Mesendoderm (in vitro differentiated cells): ENCODE measurements around the gene SLC22A7.

Source experiments
- DNase-seq: peaks from one replicate; pipeline ENCODE4 v3.0.0; 2013
- H2AK5ac ChIP-seq: 2 replicates; pipeline ENCODE4 v1.6.1; 2013; ENCODE audit warnings: low read length, inconsistent platforms
- H2BK120ac ChIP-seq: 2 replicates; pipeline ENCODE4 v1.6.1; 2013; ENCODE audit warnings: low read depth, mild to moderate bottlenecking, low read length, moderate library complexity, mixed read lengths
- H2BK15ac ChIP-seq: replicated peaks from 2 replicates; pipeline ENCODE4 v1.6.1; 2013; ENCODE audit warnings: low read depth, mild to moderate bottlenecking, moderate library complexity
- H2BK5ac ChIP-seq: 2 replicates; pipeline ENCODE4 v1.6.1; 2013; ENCODE audit warnings: low read length, inconsistent platforms
- H3K18ac ChIP-seq: 2 replicates; pipeline ENCODE4 v1.6.1; 2013; ENCODE audit warnings: mild to moderate bottlenecking, low read length, mixed read lengths
- H3K23ac ChIP-seq: one replicate; pipeline ENCODE4 v1.6.1; 2013; ENCODE audit warnings: low read length
- H3K27ac ChIP-seq: 2 replicates; pipeline ENCODE4 v1.5.1; 2013; ENCODE audit warnings: low read depth, mild to moderate bottlenecking, inconsistent platforms, low read length, moderate library complexity
- H3K27me3 ChIP-seq: 2 replicates; pipeline ENCODE4 v1.6.1; 2013; ENCODE audit warnings: low read length, control low read depth, mild to moderate bottlenecking, inconsistent platforms; ENCODE audit not compliant: insufficient read depth, poor library complexity
- H3K36me3 ChIP-seq: 2 replicates; pipeline ENCODE4 v1.6.1; 2013; ENCODE audit warnings: low read length, inconsistent platforms; ENCODE audit not compliant: control insufficient read depth, insufficient read depth
- H3K4ac ChIP-seq: one replicate; pipeline ENCODE4 v1.6.1; 2013; ENCODE audit warnings: low read depth, mild to moderate bottlenecking, low read length, moderate library complexity
- H3K4me1 ChIP-seq: 2 replicates; pipeline ENCODE4 v1.6.1; 2013; ENCODE audit warnings: low read depth, low read length, inconsistent platforms; ENCODE audit not compliant: control insufficient read depth
- H3K4me2 ChIP-seq: 2 replicates; pipeline ENCODE4 v1.6.1; 2013; ENCODE audit warnings: low read length
- H3K4me3 ChIP-seq: 2 replicates; pipeline ENCODE4 v1.5.1; 2013; ENCODE audit warnings: mild to moderate bottlenecking, low read length
- H3K56ac ChIP-seq: one replicate; pipeline ENCODE4 v1.6.1; 2013; ENCODE audit warnings: low read length
- H3K79me1 ChIP-seq: 2 replicates; pipeline ENCODE4 v1.6.1; 2013; ENCODE audit warnings: low read length, inconsistent platforms
- H3K79me2 ChIP-seq: 2 replicates; pipeline ENCODE4 v1.6.1; 2013; ENCODE audit warnings: mild to moderate bottlenecking, low read length; ENCODE audit not compliant: control insufficient read depth, insufficient read depth
- H3K9ac ChIP-seq: 2 replicates; pipeline ENCODE4 v1.6.1; 2013; ENCODE audit warnings: low read length, inconsistent platforms
- H4K5ac ChIP-seq: one replicate; pipeline ENCODE4 v1.6.1; 2013; ENCODE audit warnings: low read length
- H4K8ac ChIP-seq: one replicate; pipeline ENCODE4 v1.6.1; 2013; ENCODE audit warnings: low read depth, mild to moderate bottlenecking, control low read depth, low read length, moderate library complexity
- WGBS: extraction: QIAGEN DNeasy Blood & Tissue Kit; methylation state at CpG from one replicate; pipeline ENCODE4 v1.1.7; 2013; ENCODE audit warnings: low lambda C conversion rate, missing lambda C conversion rate; ENCODE audit not compliant: insufficient coverage; ENCODE audit errors: extremely low coverage; 5-methylcytosine and 5-hydroxymethylcytosine counted together

SLC22A7 gene

DNA sequence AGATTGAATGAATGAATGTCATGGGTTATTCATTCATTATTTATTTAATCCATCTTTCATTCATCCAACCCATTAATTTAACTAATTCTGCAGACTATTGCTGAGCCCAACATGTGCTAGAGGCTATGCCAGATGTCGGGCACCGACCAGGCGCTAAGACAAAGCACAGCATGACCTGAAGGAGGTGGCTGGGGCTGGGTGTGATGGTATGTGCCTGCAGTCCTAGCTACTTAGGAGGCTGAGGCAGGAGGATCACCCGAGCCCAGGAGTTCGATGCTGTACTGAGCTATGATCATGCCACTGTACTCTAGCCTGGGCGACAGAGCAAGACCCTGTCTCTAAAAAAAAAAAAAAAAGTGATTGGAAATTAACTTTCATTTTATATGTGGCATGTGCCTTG lies 5.7 kb upstream of the SLC22A7 start:
- H4K5ac ChIP-seq, result no peak overlapping the region
- no peak overlapping the region for H4K8ac ChIP-seq

GRCh38 chr6:43292763-43293318 lies 5.2 kb upstream of the SLC22A7 start:
- Histone ChIP-seq H3K36me3 (no peaks in the 10 kb centered on the region), H3K4me2 (no peak overlapping the region), H3K4ac (no peak overlapping the region), H2AK5ac (no peak overlapping the region), H4K8ac (no peak overlapping the region), H3K23ac (no peak overlapping the region), H2BK15ac (no peak overlapping the region), H2BK5ac (no peak overlapping the region), H3K9ac (no peak overlapping the region), H4K5ac (no peak overlapping the region), H3K4me1 (no peaks in the 10 kb centered on the region), H3K4me3 (no peak overlapping the region), H3K79me1 (no peaks in the 10 kb centered on the region), H3K27me3 (no peaks in the 10 kb centered on the region), H2BK120ac (no peak overlapping the region), H3K18ac (no peak overlapping the region), H3K27ac (no peak overlapping the region), H3K56ac (no peak overlapping the region), H3K79me2 (no peaks in the 10 kb centered on the region)
- DNase-seq, result no peak
- WGBS, result no CpG with 5 or more reads among the region's 5 CpGs

More for the DNA sequence above, 5.7 kb upstream of the SLC22A7 start:
- Histone ChIP-seq H3K9ac (no peak overlapping the region), H2BK5ac (no peak overlapping the region), H3K18ac (no peak overlapping the region), H3K23ac (no peak overlapping the region), H3K27me3 (no peaks in the 10 kb centered on the region), H3K36me3 (no peaks in the 10 kb centered on the region), H3K4me2 (no peak overlapping the region), H3K4ac (no peak overlapping the region), H3K79me1 (no peaks in the 10 kb centered on the region), H3K27ac (no peak overlapping the region), H2BK120ac (no peak overlapping the region), H2AK5ac (no peak overlapping the region), H3K4me1 (no peaks in the 10 kb centered on the region), H3K56ac (no peak overlapping the region), H3K4me3 (no peak overlapping the region), H3K79me2 (no peaks in the 10 kb centered on the region), H2BK15ac (no peak overlapping the region)
- DNase-seq, result no peak
- no CpG with 5 or more reads among the region's 6 CpGs for WGBS

DNA sequence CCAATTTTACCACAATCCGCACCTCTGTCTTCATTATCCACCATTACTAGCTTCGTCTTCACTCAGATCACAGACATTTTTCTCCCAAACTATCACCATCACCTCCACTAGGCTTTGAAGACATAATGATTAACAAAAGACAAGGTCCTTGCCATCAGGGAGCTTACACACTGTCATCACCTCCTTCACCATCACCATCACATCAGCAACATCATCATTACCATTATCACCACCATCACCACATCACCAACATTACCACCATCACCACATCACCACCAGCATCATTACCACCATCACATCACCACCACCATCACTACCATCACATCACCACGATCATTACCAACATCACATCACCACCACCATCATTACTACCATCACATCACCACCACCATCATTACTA lies 4.4 kb upstream of the SLC22A7 start:
- Histone ChIP-seq H3K23ac (no peak overlapping the region), H3K56ac (no peak overlapping the region), H2BK5ac (no peak overlapping the region), H3K9ac (no peak overlapping the region), H3K79me1 (no peaks in the 10 kb centered on the region), H3K4me2 (no peak overlapping the region), H3K27ac (no peak overlapping the region), H3K27me3 (no peaks in the 10 kb centered on the region), H4K8ac (no peak overlapping the region), H2AK5ac (no peak overlapping the region), H2BK120ac (no peak overlapping the region), H3K4me1 (no peaks in the 10 kb centered on the region), H3K4me3 (no peak overlapping the region), H3K4ac (no peak overlapping the region), H4K5ac (no peak overlapping the region), H3K18ac (no peak overlapping the region), H3K79me2 (no peaks in the 10 kb centered on the region), H2BK15ac (no peak overlapping the region), H3K36me3 (no peaks in the 10 kb centered on the region)
- 100% methylated on average over 1 of the region's 3 CpGs for WGBS
- DNase-seq, result no peak

DNA sequence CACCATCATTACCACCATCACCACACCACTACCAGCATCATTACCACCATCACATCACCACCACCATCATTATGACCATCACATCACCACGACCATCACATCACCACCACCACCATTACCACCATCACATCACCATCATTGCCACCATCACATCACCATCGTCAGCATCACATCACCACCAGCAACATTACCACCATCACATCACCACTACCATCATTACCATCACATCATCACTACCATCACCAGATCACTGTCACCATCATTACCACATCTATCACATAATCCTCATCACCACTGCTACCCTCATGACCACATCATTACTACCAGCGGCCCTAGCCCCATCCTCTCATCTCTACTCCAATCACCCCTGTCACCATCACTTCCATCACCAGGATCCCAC lies 3.5 kb upstream of the SLC22A7 start:
- no peak overlapping the region for H3K27ac ChIP-seq
- no peaks in the 10 kb centered on the region for H3K36me3 ChIP-seq
- no peak overlapping the region for H2BK120ac ChIP-seq
- H3K4me3 ChIP-seq, result no peak overlapping the region
- H3K27me3 ChIP-seq, result no peaks in the 10 kb centered on the region
- H3K56ac ChIP-seq, result no peak overlapping the region
- H3K18ac ChIP-seq, result no peak overlapping the region
- no peaks in the 10 kb centered on the region for H3K79me2 ChIP-seq
- no peak overlapping the region for H3K9ac ChIP-seq
- no peaks in the 10 kb centered on the region for H3K4me1 ChIP-seq
- no peak overlapping the region for H4K5ac ChIP-seq
- no peaks in the 10 kb centered on the region for H3K79me1 ChIP-seq
- no peak overlapping the region for H4K8ac ChIP-seq
- H3K4ac ChIP-seq, result no peak overlapping the region
- no peak overlapping the region for H3K4me2 ChIP-seq
- no peak overlapping the region for H2BK5ac ChIP-seq
- 100% methylated on average over 1 of the region's 3 CpGs for WGBS
- no peak overlapping the region for H2BK15ac ChIP-seq
- H3K23ac ChIP-seq, result no peak overlapping the region
- H2AK5ac ChIP-seq, result no peak overlapping the region
- DNase-seq, result no peak

DNA sequence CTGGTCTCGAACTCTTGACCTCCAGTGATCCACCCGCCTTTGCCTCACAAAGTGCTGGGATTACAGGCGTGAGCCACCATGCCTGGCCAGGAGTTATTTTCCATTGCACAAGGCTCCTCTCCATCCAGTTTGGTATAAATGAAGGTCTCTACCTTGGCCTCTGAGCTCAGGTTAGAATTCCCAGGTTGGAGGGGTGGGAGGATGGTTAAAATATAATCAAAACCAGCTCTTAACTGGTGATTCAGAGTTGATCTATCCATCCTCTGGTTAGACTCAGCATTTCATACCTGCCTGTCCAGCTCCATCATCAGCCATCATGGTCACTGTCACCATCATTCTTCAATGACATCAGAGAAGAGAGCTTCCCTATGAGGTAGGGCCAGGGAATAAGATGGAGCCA lies 2.6 kb upstream of the SLC22A7 start:
- Histone ChIP-seq H3K4ac (no peak overlapping the region), H3K23ac (no peak overlapping the region), H3K9ac (no peak overlapping the region), H3K4me3 (no peak overlapping the region), H3K36me3 (no peaks in the 10 kb centered on the region), H3K4me1 (no peaks in the 10 kb centered on the region), H3K79me1 (no peaks in the 10 kb centered on the region), H4K8ac (no peak overlapping the region), H3K27ac (no peak overlapping the region), H2BK120ac (no peak overlapping the region), H2BK15ac (no peak overlapping the region), H2AK5ac (no peak overlapping the region), H3K27me3 (no peaks in the 10 kb centered on the region), H3K79me2 (no peaks in the 10 kb centered on the region), H3K18ac (no peak overlapping the region), H2BK5ac (no peak overlapping the region), H3K4me2 (no peak overlapping the region), H3K56ac (no peak overlapping the region), H4K5ac (no peak overlapping the region)
- DNase-seq, result no peak
- no CpG with 5 or more reads among the region's 3 CpGs for WGBS

- no peak overlapping the region for H4K5ac ChIP-seq
- H3K27ac ChIP-seq, result no peak overlapping the region
- WGBS, result no CpG with 5 or more reads among the region's 5 CpGs
- no peaks in the 10 kb centered on the region for H3K36me3 ChIP-seq
- no peaks in the 10 kb centered on the region for H3K79me2 ChIP-seq
- no peak overlapping the region for H3K4me2 ChIP-seq
- no peak overlapping the region for H2AK5ac ChIP-seq
- no peak for DNase-seq
- no peak overlapping the region for H2BK15ac ChIP-seq
- no peaks in the 10 kb centered on the region for H3K79me1 ChIP-seq
- no peaks in the 10 kb centered on the region for H3K27me3 ChIP-seq
- no peak overlapping the region for H2BK120ac ChIP-seq
- H3K18ac ChIP-seq, result no peak overlapping the region
- no peak overlapping the region for H3K9ac ChIP-seq
- no peak overlapping the region for H3K4me3 ChIP-seq
- H3K4ac ChIP-seq, result no peak overlapping the region
- no peaks in the 10 kb centered on the region for H3K4me1 ChIP-seq
- no peak overlapping the region for H3K56ac ChIP-seq
- no peak overlapping the region for H2BK5ac ChIP-seq
- H4K8ac ChIP-seq, result no peak overlapping the region
- no peak overlapping the region for H3K23ac ChIP-seq
Observed at GRCh38 chr6:43296780-43297497, 1.1 kb upstream of the SLC22A7 start.
